ENCODE data around the gene CDH16.

Gene CDH16

GRCh38 chr16:66908116-66908515 is 10.6 kb downstream of the CDH16 start:
- H3K4me3 ChIP-seq (replicated peaks; ENCODE audit: insufficient read depth, low read length), result no peak overlapping the region
- DNase-seq (ENCODE audit: low read depth in 1 of 2, low spot score in 1 of 2), result no peak
- H3K27me3 ChIP-seq (ENCODE audit: insufficient read depth, poor library complexity, severe bottlenecking), result no peaks in the 10 kb centered on the region
- TF ChIP-seq REST (IDR thresholded peaks at IDR 0.05; ENCODE audit: insufficient replicate concordance, low read depth) (no peak), POLR2AphosphoS5 (IDR thresholded peaks at IDR 0.05; ENCODE audit: low read depth) (no peak), GABPA (IDR thresholded peaks at IDR 0.05; ENCODE audit: low read depth) (no peak), SPI1 (IDR thresholded peaks at IDR 0.05; ENCODE audit: borderline replicate concordance, low read depth) (no peak)
- TF ChIP-seq, protein P1, sequence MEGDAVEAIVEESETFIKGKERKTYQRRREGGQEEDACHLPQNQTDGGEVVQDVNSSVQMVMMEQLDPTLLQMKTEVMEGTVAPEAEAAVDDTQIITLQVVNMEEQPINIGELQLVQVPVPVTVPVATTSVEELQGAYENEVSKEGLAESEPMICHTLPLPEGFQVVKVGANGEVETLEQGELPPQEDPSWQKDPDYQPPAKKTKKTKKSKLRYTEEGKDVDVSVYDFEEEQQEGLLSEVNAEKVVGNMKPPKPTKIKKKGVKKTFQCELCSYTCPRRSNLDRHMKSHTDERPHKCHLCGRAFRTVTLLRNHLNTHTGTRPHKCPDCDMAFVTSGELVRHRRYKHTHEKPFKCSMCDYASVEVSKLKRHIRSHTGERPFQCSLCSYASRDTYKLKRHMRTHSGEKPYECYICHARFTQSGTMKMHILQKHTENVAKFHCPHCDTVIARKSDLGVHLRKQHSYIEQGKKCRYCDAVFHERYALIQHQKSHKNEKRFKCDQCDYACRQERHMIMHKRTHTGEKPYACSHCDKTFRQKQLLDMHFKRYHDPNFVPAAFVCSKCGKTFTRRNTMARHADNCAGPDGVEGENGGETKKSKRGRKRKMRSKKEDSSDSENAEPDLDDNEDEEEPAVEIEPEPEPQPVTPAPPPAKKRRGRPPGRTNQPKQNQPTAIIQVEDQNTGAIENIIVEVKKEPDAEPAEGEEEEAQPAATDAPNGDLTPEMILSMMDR (IDR thresholded peaks at IDR 0.05; ENCODE audit: insufficient read depth, low read length), result no peak
- no peak overlapping the region for H3K27ac ChIP-seq (replicated peaks)

DNA sequence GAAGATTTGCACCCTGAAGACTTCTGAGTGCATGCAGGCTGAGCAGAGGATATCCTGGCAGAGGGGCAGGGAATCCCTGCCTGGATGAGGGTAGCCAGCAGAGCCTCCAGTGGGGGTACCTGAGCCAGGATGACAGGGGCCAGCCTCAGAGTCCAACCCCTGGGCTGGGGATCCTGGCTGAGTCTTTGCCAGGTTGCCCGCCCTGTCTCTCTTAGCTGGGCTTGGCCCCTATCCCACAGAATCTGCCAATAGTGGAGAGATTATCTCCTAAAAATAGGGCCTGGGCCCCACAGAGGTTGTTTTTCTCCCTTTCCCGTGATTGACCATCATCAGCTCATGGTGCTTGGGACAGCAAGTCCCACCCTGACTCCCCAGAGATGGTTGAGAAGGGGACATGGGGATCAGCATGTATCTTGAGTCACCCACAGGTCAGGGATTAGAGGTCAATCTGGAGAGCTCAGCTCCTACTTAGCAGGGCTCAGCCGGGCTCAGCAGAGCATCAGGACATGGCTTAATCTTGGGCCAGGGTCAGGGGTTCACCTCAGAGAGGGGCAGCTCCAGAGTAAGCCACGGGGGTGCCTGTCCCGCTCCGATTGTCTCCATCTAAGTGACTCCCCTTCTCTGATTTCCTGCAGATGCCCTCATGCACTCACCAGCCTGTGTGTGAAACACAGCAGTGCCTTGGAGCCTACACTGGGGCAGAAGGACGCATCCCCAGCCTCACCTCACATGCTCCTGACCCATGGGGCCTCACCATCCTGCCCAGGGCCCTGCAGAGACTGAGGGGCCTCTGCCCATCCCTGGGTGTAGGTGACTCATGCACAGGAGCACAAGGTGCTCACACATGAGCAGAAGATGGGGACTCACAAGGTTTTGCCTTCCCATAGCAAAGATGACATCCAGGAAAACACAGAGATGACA is 11.5 kb downstream of the CDH16 start:
- TF ChIP-seq POLR2AphosphoS5 (IDR thresholded peaks at IDR 0.05; ENCODE audit: low read depth), result no peak
- TF ChIP-seq REST (IDR thresholded peaks at IDR 0.05; ENCODE audit: insufficient replicate concordance, low read depth), result no peak
- TF ChIP-seq, protein P1 (IDR thresholded peaks at IDR 0.05; ENCODE audit: insufficient read depth, low read length), result no peak
- no peak for TF ChIP-seq GABPA (IDR thresholded peaks at IDR 0.05; ENCODE audit: low read depth)
- no peak overlapping the region for H3K4me3 ChIP-seq (replicated peaks; ENCODE audit: insufficient read depth, low read length)
- no peak overlapping the region for H3K27ac ChIP-seq (replicated peaks)
- no peaks in the 10 kb centered on the region for H3K27me3 ChIP-seq (ENCODE audit: insufficient read depth, poor library complexity, severe bottlenecking)
- no peak for DNase-seq (ENCODE audit: low read depth in 1 of 2, low spot score in 1 of 2)

DNA sequence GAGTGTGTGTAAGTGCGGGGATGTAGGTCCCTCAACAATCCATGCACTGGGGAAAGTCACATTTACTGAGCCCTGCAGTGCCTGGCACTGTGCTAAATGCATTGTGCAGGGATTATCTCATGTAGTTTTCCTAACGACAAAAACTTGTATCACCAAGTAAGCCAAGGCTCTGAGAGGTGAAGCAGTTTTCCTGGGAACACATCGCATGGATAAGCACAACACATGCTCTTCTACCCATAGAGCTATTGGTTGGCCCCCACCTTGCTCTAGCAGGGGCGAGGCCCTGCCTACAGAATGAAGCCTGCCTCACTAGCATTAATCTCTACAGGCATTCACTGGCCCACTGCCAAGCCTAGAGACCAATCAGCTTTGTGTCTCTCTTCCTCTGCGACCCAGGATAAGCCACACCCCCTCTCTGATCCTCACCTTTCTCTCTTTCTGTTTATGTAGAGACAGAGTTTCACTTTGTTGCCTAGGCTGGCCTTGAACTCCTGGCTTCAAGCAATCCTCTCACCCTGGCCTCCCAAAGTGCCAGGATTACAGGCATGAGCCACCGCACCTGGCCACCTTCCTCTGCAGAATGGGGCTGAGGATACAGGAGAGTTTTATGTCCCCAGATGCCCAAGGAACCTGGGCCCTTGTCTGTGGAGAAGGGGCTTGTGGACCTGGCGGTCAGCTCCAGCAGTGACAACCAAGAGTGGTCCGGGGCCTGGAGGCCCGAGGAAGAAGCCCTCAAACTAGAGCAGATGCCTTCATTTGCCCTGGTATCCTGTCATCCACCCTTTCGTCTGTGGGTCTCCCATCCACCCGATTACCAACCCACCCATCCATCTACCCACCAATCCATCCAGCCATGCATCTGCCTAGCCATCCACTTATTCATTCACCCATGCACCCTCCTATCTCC is 12.8 kb downstream of the CDH16 start:
- Histone ChIP-seq H3K27me3 (ENCODE audit: insufficient read depth, poor library complexity, severe bottlenecking) (no peaks in the 10 kb centered on the region), H3K27ac (replicated peaks) (no peak overlapping the region), H3K4me3 (replicated peaks; ENCODE audit: insufficient read depth, low read length) (no peak overlapping the region)
- no peak for TF ChIP-seq REST (IDR thresholded peaks at IDR 0.05; ENCODE audit: insufficient replicate concordance, low read depth)
- no peak for TF ChIP-seq SPI1 (IDR thresholded peaks at IDR 0.05; ENCODE audit: borderline replicate concordance, low read depth)
- no peak for TF ChIP-seq POLR2AphosphoS5 (IDR thresholded peaks at IDR 0.05; ENCODE audit: low read depth)
- no peak for TF ChIP-seq GABPA (IDR thresholded peaks at IDR 0.05; ENCODE audit: low read depth)
- TF ChIP-seq, protein P1 (IDR thresholded peaks at IDR 0.05; ENCODE audit: insufficient read depth, low read length), result no peak
- no peak for DNase-seq (ENCODE audit: low read depth in 1 of 2, low spot score in 1 of 2)

Measured in HL-60 (cell line).